IgD-negative memory B cell (primary cell): ENCODE results near the gene BCL3. TPM values are rescaled to one million over a fixed set of nuclear protein-coding genes. Genes with fewer than 3 reads are reported as not detected.

Experiments
- H3K27ac Mint-ChIP-seq, 3 donors: one replicate each; pipeline ENCODE4 v1.8.0; 2020 to 2022; ENCODE audit warnings: mild to moderate bottlenecking in 3 of 3, mixed read lengths in 3 of 3, moderate library complexity in 1 of 3
- H3K27me3 Mint-ChIP-seq: one replicate; pipeline ENCODE4 v1.8.0; 2021; ENCODE audit warnings: mixed read lengths
- H3K36me3 Mint-ChIP-seq: one replicate; pipeline ENCODE4 v1.8.0; 2020; ENCODE audit warnings: mild to moderate bottlenecking, mixed read lengths
- H3K4me1 Mint-ChIP-seq, 3 donors: one replicate each; pipeline ENCODE4 v1.8.0; 2020 to 2022; ENCODE audit warnings: mixed read lengths in 3 of 3, mild to moderate bottlenecking in 1 of 3
- H3K4me3 Mint-ChIP-seq, 4 donors: one replicate each; pipeline ENCODE4 v1.8.0; 2020 to 2022; ENCODE audit warnings: mild to moderate bottlenecking in 4 of 4, mixed read lengths in 4 of 4, moderate library complexity in 3 of 4
- H3K9me3 Mint-ChIP-seq, 3 donors: one replicate each; pipeline ENCODE4 v1.8.0; 2020 to 2021; ENCODE audit warnings: mixed read lengths in 3 of 3, mild to moderate bottlenecking in 1 of 3
- polyA plus RNA-seq: library from polyadenylated mRNA; unstranded; fragments of 300-500 nt; fragmentation: Illumina TruSeq; gene quantifications from one replicate; pipeline ENCODE4 v1.2.3, GENCODE V29; 2021

BCL3 gene
- polyA plus RNA-seq, 1 donor from 2014 or later = 12.6 TPM

DNA sequence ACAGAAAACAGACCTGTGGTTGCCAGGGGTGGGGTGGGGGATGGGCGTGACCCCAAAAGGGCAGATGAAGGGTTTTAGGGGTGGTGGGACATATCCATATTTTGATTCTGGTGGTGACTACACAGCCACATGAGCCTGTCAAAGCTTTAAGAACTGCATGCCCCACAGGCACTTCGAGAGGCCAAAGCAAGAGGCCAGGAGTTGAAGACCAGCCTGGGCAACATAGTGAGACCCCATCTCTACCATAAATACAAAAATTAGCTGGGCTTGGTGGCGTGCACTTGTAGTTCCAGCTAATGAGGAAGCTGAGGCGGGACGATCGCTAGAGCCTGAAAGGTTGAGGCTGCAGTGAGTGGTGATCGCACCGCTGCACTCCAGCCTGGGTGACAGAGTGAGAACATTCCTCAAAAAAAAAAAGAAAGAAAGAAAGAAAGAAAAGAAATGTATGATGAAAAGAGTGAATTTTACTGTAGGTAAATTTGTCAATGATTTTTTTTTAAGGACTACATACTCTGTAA, 18.9 kb upstream of the BCL3 start:
- Mint-ChIP-seq H3K4me1 (peaks cover under 1 to 15% (median 6%) of the 10 kb centered on the region in 3 donors), H3K36me3 (no peaks in the 10 kb centered on the region), H3K9me3 (no peaks in the 10 kb centered on the region), H3K4me3 (peak overlapping the region in 1 of 4 donors; percentile 82), H3K27me3 (peaks cover 8% of the 10 kb centered on the region), H3K27ac (peak overlapping the region in 1 of 3 donors; percentile 50)

DNA sequence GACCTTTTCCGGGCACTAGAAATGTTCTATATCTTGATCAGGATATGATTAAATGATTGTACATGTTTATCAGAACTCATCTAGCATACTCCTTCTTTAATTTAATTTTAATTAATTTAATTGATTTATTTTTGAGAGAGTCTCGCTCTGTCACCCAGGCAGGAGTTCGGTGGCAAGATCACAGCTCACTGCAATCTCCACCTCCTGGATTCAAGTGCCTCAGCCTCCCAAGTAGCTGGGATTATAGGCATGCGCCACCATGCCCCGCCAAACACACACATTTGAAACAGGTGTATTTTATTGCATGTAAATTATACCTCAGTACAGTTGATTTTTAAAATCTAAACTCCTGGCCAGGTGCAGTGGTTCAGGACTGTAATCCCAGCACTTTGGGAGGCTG, 17.4 kb upstream of the BCL3 start:
- Mint-ChIP-seq H3K27ac (no peak overlapping the region), H3K36me3 (no peaks in the 10 kb centered on the region), H3K9me3 (no peaks in the 10 kb centered on the region), H3K27me3 (peaks cover 5% of the 10 kb centered on the region), H3K4me1 (peaks cover 0 to 15% (median 6%) of the 10 kb centered on the region in 3 donors), H3K4me3 (no peak overlapping the region)

DNA sequence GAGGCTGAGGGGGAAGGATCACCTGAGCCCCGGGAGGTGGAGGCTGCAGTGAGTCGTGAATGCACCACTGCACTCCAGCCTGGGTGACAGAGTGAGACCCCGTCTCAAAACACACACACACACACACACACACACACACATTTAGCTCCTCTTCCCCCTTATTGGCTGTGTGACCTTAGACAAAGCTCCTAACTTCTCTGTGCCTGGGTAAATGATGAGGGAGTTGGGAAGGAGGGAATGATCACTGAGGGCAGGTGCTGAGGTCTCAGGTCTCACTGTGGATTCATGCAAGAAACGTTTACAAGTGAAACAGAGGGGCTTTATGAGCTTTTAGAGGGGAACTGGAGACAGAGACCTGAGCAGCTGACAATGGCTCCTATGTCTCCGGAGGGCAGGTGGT, 16.9 kb upstream of the BCL3 start:
- Mint-ChIP-seq H3K4me3 (no peak overlapping the region), H3K4me1 (peaks cover 0 to 17% (median 6%) of the 10 kb centered on the region in 3 donors), H3K9me3 (no peaks in the 10 kb centered on the region), H3K27ac (no peak overlapping the region), H3K36me3 (no peaks in the 10 kb centered on the region), H3K27me3 (peaks cover 5% of the 10 kb centered on the region)

DNA sequence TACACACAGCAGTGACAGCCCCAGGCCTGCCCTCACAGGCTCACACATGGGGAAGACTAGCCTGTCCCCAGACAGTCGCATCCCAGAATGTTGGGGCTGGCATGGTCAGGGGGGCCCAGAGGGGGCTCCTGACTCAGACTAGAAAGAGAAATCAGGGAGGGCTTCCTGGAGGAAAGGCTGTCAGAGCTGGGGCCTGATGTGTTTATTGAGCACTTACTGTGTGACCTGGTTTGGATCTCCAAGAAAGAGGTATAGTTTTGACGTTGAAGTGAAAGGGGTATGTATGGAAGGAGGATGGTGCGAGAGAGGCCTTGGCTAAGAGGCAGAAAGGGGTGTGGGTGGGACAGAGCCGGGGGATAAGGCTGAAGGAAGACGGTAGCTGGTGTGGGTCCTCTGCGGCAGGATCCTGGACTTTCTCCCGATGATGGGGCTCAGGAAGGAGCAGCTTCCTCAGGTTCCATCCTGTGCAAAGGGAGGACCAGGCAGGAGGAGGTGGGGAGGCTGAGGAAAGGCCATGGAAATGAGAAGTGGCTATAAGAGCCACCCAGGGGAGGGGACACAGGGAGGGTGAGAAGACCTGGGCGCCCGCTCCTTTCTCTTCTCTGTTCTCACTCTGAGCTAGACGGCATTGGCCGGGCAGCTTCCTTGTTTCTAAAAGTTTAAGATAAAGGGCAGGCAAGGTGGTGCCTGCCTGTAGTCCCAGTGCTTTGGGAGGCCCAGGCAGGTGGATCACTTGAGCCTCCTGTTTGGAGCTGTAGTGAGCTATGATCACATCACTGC, 16.1 kb upstream of the BCL3 start:
- no peaks in the 10 kb centered on the region for H3K9me3 Mint-ChIP-seq
- no peak overlapping the region for H3K27ac Mint-ChIP-seq
- H3K27me3 Mint-ChIP-seq = peaks cover 5% of the 10 kb centered on the region

DNA sequence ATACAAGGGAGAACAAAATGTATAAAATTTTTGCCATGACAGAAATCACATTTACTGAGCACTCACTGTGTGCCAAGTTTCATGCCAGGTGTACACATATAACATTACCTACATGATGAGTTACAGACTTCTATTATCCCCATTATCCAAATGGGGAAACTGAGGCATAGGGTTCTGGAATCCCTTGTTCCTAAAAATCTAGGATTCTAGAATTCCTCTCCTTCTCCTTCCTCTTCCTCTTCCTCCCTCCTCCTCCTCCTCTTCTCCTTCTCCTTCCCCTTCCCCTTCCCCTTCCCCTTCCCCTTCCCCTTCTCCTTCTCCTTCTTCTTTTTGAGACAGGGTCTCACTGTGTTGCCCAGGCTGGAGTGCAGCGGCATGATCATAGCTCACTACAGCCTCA, 14.2 kb upstream of the BCL3 start:
- no peaks in the 10 kb centered on the region for H3K9me3 Mint-ChIP-seq
- peaks cover 0 to 12% (median 2%) of the 10 kb centered on the region in 3 donors for H3K4me1 Mint-ChIP-seq
- H3K36me3 Mint-ChIP-seq = no peaks in the 10 kb centered on the region
- H3K27ac Mint-ChIP-seq = no peak overlapping the region
- H3K4me3 Mint-ChIP-seq = peak overlapping the region in 1 of 4 donors; percentile 39
- peaks cover 5% of the 10 kb centered on the region for H3K27me3 Mint-ChIP-seq

More for the DNA sequence above, 16.1 kb upstream of the BCL3 start:
- Mint-ChIP-seq H3K4me3 (no peak overlapping the region), H3K36me3 (no peaks in the 10 kb centered on the region), H3K4me1 (peaks cover 0 to 21% (median 6%) of the 10 kb centered on the region in 3 donors)

DNA sequence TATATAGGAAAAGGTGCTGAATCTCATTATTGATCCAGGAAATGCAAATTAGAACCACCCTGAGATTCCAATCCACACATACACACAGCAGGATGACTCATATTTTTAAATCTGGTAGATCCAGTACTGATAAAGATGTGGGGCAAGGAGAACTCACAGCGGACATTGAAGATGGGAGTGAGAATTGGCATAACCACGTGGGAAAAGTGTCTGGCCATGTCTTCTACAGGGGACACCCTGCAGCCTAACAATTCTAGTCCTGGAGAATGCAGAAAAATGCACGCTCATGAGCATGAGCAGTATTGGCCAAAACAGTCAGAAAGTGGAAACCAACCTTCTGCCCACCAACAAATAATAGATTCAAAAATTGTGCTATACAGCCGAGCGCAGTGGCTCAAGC, 13.5 kb upstream of the BCL3 start:
- peaks cover 0 to 8% (median 0%) of the 10 kb centered on the region in 3 donors for H3K4me1 Mint-ChIP-seq
- peaks cover 4% of the 10 kb centered on the region for H3K27me3 Mint-ChIP-seq
- H3K27ac Mint-ChIP-seq = no peak overlapping the region
- no peaks in the 10 kb centered on the region for H3K36me3 Mint-ChIP-seq
- no peak overlapping the region for H3K4me3 Mint-ChIP-seq
- H3K9me3 Mint-ChIP-seq = no peaks in the 10 kb centered on the region

DNA sequence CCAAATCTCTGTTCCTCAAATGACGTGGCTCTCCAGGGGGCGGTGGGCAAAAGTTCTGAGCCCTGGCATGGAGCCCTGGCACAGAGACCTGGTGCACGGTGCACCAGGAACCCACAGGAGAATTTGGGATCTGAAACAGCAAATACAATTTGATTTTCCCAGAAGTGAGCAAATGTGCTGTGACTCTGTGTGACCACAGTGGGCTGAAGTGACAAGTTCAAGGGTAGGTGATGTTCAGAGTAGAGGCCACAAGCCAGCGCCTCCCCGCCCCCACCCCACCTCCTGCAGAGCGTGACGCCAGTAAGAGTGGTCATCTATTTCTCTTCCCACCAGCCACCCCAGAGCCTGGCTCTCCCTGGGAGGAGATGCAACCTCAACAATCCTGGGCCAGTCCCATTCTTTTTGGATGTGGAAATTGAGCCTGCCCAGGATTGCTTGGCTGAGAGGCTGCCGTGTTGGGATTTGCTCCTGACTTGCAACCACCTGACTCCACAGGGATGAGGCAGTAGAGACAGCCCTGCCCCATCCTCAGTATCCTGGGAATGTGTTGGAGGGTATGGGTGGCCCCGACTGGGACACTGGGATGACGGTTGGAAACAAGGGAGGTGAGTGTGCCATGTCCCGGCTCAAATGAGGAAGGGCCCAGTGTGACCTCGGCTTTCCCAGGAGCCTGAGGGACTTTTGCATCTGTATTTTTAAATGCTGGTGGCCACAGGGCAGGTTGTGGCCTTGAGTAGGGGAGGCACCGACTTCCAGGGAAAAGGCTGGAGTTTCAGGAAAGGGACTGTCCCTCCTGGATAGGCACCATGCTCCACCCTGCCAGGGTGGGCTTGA, 11.1 kb upstream of the BCL3 start:
- no peak overlapping the region for H3K4me3 Mint-ChIP-seq
- H3K36me3 Mint-ChIP-seq = no peaks in the 10 kb centered on the region
- H3K27ac Mint-ChIP-seq = no peak overlapping the region
- H3K4me1 Mint-ChIP-seq = peaks cover 0 to 12% (median 2%) of the 10 kb centered on the region in 3 donors
- no peaks in the 10 kb centered on the region for H3K9me3 Mint-ChIP-seq
- peaks cover 4% of the 10 kb centered on the region for H3K27me3 Mint-ChIP-seq

DNA sequence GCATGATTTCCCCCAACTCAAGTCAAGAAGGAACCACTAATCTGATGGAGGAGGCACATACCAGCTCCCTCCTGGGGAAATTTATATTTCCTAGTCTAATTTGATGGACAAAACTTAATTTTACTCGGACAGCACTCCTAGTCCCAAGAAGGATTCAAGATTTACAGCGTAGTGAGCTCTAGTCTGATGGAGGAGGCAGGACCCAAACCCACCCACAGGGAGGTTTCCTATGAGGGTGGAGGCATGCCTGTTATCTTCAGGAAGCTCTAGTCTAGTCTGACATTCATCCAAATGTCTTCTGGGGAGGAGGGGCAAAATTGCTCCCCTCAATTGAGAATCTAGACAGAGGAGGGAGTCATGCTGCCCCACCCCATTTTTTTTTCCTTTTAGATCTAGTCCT, 10.4 kb upstream of the BCL3 start:
- peaks cover 2% of the 10 kb centered on the region for H3K27me3 Mint-ChIP-seq
- no peak overlapping the region for H3K27ac Mint-ChIP-seq
- peaks cover 0 to 16% (median 2%) of the 10 kb centered on the region in 3 donors for H3K4me1 Mint-ChIP-seq
- H3K9me3 Mint-ChIP-seq = no peaks in the 10 kb centered on the region
- no peak overlapping the region for H3K4me3 Mint-ChIP-seq
- no peaks in the 10 kb centered on the region for H3K36me3 Mint-ChIP-seq

DNA sequence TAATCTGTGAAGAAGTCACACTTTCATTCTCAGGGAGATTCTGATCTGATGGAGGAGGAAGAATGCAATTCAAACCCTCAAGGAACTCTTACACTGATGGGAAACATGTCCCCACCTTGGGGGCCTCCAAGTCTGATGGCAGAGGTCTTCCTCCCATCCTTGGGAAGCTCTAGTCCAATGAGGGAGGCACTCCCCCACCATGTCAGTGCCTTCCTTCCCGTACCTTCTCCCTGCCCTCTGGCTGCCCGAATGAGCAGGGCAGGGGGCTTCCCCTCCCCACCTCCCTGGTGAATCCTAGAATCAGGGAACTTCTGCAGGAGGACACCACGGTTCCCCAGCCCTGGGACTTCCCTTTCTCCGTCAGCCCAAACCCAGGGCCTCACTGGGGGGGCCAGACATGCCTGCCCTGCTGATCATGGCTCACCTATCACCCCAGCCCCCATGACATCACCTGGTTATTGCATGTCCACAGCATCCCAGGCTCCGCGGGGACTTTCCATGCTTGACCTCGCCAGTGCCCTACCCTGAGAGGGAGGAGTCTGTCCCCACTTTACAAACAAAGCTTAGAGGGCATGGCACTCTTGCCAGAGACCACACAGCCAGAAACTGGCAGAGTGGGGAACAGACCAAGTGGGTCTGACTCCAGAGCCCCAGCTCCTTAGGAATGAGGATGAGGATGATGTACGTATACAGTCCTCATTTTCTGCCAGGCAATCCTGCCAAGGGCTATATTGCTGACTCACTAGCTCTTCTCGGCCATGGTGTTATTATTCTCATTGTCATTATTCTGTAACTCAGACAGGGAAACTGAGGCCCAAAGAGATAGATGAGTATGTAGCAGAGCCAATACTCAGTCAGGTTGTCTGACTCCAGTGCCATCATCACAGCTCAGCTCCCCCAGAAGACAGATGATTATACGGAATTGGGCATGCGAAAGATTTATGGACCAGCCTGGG, 9.6 kb upstream of the BCL3 start:
- H3K9me3 Mint-ChIP-seq = no peaks in the 10 kb centered on the region
- H3K36me3 Mint-ChIP-seq = no peaks in the 10 kb centered on the region
- H3K27me3 Mint-ChIP-seq = peaks cover 2% of the 10 kb centered on the region
- peaks cover 0 to 16% (median 2%) of the 10 kb centered on the region in 3 donors for H3K4me1 Mint-ChIP-seq
- H3K4me3 Mint-ChIP-seq = no peak overlapping the region
- H3K27ac Mint-ChIP-seq = no peak overlapping the region

DNA sequence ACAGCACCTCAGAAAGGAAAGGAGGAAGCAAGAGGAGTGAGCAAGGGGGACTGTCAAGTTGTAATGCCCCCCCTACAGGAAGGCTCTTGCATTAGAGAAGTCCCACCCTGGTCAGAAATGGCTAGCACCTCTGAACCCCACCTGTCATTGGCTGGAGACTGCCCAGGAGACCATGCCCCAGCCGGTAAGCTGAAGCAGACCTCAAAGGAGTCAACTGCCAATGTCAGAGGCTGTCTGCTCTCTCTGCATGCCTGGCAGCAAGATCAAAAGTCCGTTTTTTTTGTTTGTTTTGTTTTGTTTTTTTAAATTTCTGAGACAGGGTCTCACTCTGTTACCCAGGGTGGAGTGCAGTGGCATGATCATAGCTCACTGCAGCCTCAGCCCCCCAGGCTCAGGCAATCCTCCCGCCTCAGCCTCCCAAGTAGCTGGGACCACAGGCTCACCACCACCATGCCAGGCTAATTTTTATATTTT, 8.1 kb upstream of the BCL3 start:
- H3K27me3 Mint-ChIP-seq = no peaks in the 10 kb centered on the region
- no peaks in the 10 kb centered on the region for H3K9me3 Mint-ChIP-seq
- no peaks in the 10 kb centered on the region for H3K36me3 Mint-ChIP-seq
- H3K4me1 Mint-ChIP-seq = peaks cover 0 to 16% (median 2%) of the 10 kb centered on the region in 3 donors
- peak overlapping the region in 1 of 4 donors; percentile 19 for H3K4me3 Mint-ChIP-seq
- H3K27ac Mint-ChIP-seq = no peak overlapping the region

DNA sequence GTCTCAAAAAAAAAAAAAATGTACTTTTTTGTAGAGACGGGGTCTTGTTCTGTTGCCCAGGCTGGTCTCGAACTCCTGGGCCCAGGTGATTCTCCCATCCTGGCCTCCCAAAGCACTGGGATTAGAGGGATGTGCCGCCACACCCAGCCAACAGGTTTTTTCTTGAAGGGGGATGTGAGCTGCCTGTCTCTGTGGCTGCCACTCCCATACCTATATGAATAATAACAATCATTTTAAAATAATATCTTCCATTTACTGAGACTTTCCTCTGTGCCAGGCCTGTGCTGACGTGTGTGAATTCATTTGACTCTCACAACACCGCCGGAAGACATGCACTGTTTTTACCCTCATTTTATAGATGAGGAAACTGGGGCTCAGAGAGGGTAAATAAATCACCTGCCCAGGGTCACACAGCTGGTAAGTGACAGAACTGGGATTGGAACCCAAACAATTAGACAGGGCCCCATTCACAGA, 7.2 kb upstream of the BCL3 start:
- H3K36me3 Mint-ChIP-seq = no peaks in the 10 kb centered on the region
- H3K4me3 Mint-ChIP-seq = no peak overlapping the region
- H3K9me3 Mint-ChIP-seq = no peaks in the 10 kb centered on the region
- H3K4me1 Mint-ChIP-seq = peaks cover 0 to 16% (median 2%) of the 10 kb centered on the region in 3 donors
- peak overlapping the region in 1 of 3 donors; percentile 18 for H3K27ac Mint-ChIP-seq
- H3K27me3 Mint-ChIP-seq = no peaks in the 10 kb centered on the region

DNA sequence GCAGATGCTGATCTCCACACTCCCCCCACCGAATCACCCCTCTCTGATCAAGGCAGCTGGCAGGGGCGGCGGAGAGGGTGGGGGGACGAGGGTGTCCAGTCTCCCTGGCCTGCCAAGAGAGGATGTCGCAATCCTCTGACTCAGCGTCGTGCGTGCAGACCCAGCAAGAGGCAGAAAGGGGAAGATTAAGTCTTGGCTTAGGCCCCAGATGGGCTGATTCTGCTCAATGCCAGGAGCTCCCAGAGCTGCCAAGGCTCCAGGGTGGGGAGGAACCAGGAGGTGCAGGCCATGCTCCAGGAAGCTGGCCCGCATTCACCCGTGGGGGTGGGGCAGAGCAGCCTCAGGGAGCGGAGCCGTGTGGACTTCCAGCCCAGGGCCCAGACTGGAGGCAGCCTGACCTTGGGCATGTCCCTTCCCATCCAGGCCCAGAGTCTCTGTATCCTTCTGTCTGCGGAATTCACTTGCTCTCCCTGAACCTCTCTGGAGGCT, 6.6 kb upstream of the BCL3 start:
- no peaks in the 10 kb centered on the region for H3K9me3 Mint-ChIP-seq
- H3K27ac Mint-ChIP-seq = peak overlapping the region in 2 of 3 donors; percentile 39 to 57
- H3K27me3 Mint-ChIP-seq = no peaks in the 10 kb centered on the region
- H3K36me3 Mint-ChIP-seq = no peaks in the 10 kb centered on the region
- no peak overlapping the region for H3K4me3 Mint-ChIP-seq
- peaks cover 0 to 14% (median 6%) of the 10 kb centered on the region in 3 donors for H3K4me1 Mint-ChIP-seq

DNA sequence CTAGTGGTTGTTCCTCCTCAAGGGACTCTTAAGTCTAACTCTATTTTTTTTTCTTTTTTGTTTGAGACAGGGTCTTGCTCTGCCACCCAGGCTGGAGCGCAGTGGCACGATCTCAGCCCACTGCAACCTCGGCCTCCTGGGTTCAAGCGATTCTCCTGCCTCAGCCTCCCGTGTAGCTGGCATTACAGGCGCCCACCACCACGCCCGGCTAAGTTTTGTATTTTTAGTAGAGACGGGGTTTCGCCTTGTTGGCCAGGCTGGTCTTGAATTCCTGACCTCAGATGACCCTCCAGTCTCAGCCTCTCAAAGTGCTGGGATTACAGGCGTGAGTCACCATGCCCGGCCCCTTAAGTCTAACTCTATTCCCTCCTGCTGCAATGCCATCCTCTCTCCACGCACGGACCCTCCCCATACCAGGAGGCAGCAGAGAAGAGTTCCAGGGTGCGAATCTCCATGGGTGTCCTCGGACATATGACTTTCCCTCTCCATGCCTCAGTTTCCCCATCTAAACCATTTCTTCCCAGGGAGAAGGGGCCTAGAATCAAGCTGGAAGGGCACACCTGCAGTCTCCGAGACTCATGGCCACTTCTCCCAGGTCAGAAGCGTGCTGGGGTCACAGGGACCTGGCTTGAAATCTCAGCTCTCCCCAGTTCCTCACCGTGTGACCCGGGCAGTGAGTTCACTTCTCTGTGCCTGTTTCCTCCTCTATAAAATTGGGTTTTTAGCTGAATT, 6.0 kb upstream of the BCL3 start:
- Mint-ChIP-seq H3K4me1 (peaks cover 0 to 11% (median 10%) of the 10 kb centered on the region in 3 donors), H3K27ac (peak overlapping the region; percentile 4 to 57 (median 39)), H3K9me3 (no peaks in the 10 kb centered on the region), H3K36me3 (no peaks in the 10 kb centered on the region), H3K27me3 (no peaks in the 10 kb centered on the region), H3K4me3 (peak overlapping the region in 1 of 4 donors; percentile 47)
